B cell (primary cell): Measurements from ENCODE around the gene FAM174C. TPM values are rescaled to one million over a fixed set of nuclear protein-coding genes. Genes with fewer than 3 reads are reported as not detected.

Source experiments
- ATAC-seq: fragments of 200-7000 bp; cut with Tn5 transposase; one replicate; pipeline ENCODE4 v1.10.0; 2021; ENCODE audit warnings: low read depth, mild to moderate bottlenecking, moderate number of reproducible peaks, moderate library complexity
- CTCF ChIA-PET: fragments of 350-600 bp; sonication (Branson Sonifier 250); formaldehyde crosslinking; loops from one replicate; lab custom pipeline; 2021; ENCODE audit warnings: antibody characterized with exemption, inconsistent platforms; lab: Charles Lee
- POLR2A ChIA-PET: fragments of 350-600 bp; sonication (Branson Sonifier 250); formaldehyde crosslinking; loops from one replicate; lab custom pipeline; 2021; ENCODE audit warnings: antibody characterized with exemption; lab: Charles Lee
- DNase-seq: peaks from one replicate; pipeline ENCODE4 v3.0.0; 2013
- H2AFZ ChIP-seq: 2 replicates; pipeline ENCODE4 v1.6.1; 2012; ENCODE audit warnings: mild to moderate bottlenecking, low read depth, low read length; ENCODE audit not compliant: insufficient read depth, poor library complexity, severe bottlenecking
- H3K27ac ChIP-seq, 2 donors: 1 replicate in 1 of 2; 2 replicates in 1 of 2; pipeline ENCODE4 v1.5.1; 2012 to 2013; ENCODE audit warnings: low read length in 2 of 2, mild to moderate bottlenecking in 2 of 2, moderate library complexity in 1 of 2
- H3K27me3 ChIP-seq, 4 experiments: fragments of 200-600 bp in 1 of 4; sonication (generic) in 1 of 4; replicated peaks in 1 of 4; 1 replicate in 2 of 4; 2 replicates in 2 of 4; pipeline versions ENCODE4 v1.6.1 to v1.7.0; 2013 to 2016; ENCODE audit warnings: low read length in 3 of 4, mild to moderate bottlenecking in 2 of 4, mixed read lengths in 1 of 4, moderate library complexity in 1 of 4; ENCODE audit not compliant: insufficient read depth in 4 of 4, control insufficient read depth in 3 of 4; ENCODE audit errors: control extremely low read depth in 1 of 4
- H3K36me3 ChIP-seq, 2 experiments: replicated peaks in 1 of 2; 1 replicate in 1 of 2; 2 replicates in 1 of 2; pipeline versions ENCODE4 v1.6.1 to v1.7.1; 2013; ENCODE audit warnings: low read length in 1 of 2; ENCODE audit not compliant: insufficient read depth in 2 of 2, control insufficient read depth in 1 of 2; ENCODE audit errors: control extremely low read depth in 1 of 2, extremely low read depth in 1 of 2
- H3K4me1 ChIP-seq, 2 donors: fragments of 200-600 bp in 1 of 2; sonication (generic) in 1 of 2; 1 replicate in 1 of 2; 2 replicates in 1 of 2; pipeline versions ENCODE4 v1.5.1 to v1.6.1; 2013 to 2017; ENCODE audit warnings: low read length in 2 of 2; ENCODE audit not compliant: control insufficient read depth in 2 of 2, insufficient read depth in 2 of 2
- H3K4me2 ChIP-seq: replicated peaks from 2 replicates; pipeline ENCODE3; 2012; ENCODE audit warnings: mild to moderate bottlenecking, low read depth, low read length; ENCODE audit not compliant: poor library complexity, severe bottlenecking
- H3K4me3 ChIP-seq, 5 experiments: fragments of 200-600 bp in 1 of 5; sonication (generic) in 1 of 5; 1 replicate in 3 of 5; 2 replicates in 2 of 5; pipeline versions ENCODE4 v1.5.1 to v1.7.0; 2011 to 2016; ENCODE audit warnings: low read length in 4 of 5, mild to moderate bottlenecking in 4 of 5, low read depth in 2 of 5, control low read depth in 1 of 5, moderate library complexity in 1 of 5; ENCODE audit not compliant: insufficient read depth in 1 of 5; ENCODE audit errors: control extremely low read depth in 1 of 5, extremely low read depth in 1 of 5
- H3K79me2 ChIP-seq: fragments of 200-600 bp; sonication (generic); one replicate; pipeline ENCODE4 v1.6.0; 2016; ENCODE audit warnings: low read length; ENCODE audit not compliant: control insufficient read depth, insufficient read depth
- H3K9ac ChIP-seq: fragments of 200-600 bp; sonication (generic); 2 replicates; pipeline ENCODE4 v1.6.1; 2017; ENCODE audit warnings: mild to moderate bottlenecking, low read length, moderate library complexity
- H3K9me3 ChIP-seq, 3 donors: one replicate each; pipeline versions ENCODE4 v1.6.1 to v1.7.1; 2013; ENCODE audit warnings: low read length in 2 of 3; ENCODE audit not compliant: control insufficient read depth in 2 of 3, insufficient read depth in 1 of 3; ENCODE audit errors: control extremely low read depth in 1 of 3
- H4K20me1 ChIP-seq: 2 replicates; pipeline ENCODE4 v1.6.0; 2012; ENCODE audit warnings: mild to moderate bottlenecking, low read length; ENCODE audit not compliant: insufficient read depth, control insufficient read depth, poor library complexity, severe bottlenecking
- H3K27ac Mint-ChIP-seq: one replicate; pipeline ENCODE4 v1.8.0; 2021; ENCODE audit warnings: mixed read lengths
- H3K27me3 Mint-ChIP-seq: one replicate; pipeline ENCODE4 v1.8.0; 2021; ENCODE audit warnings: mixed read lengths
- H3K4me1 Mint-ChIP-seq: one replicate; pipeline ENCODE4 v1.8.0; 2021; ENCODE audit warnings: mixed read lengths
- H3K4me3 Mint-ChIP-seq: one replicate; pipeline ENCODE4 v1.8.0; 2021; ENCODE audit warnings: mixed read lengths
- H3K9me3 Mint-ChIP-seq: one replicate; pipeline ENCODE4 v1.8.0; 2022; ENCODE audit warnings: mixed read lengths; ENCODE audit not compliant: insufficient read depth
- EZH2 ChIP-seq: IDR thresholded peaks from 2 replicates; pipeline ENCODE4 v1.6.1; 2012; ENCODE audit warnings: borderline replicate concordance, low read depth, mild to moderate bottlenecking, moderate library complexity, low read length; ENCODE audit not compliant: insufficient read depth, poor library complexity, severe bottlenecking
- WGBS: methylation state at CpG from one replicate; pipeline ENCODE4 v1.1.5; 2013; ENCODE audit warnings: missing lambda C conversion rate; ENCODE audit not compliant: insufficient coverage; 5-methylcytosine and 5-hydroxymethylcytosine counted together
- intact Hi-C: fragments of 100-400 bp; cut with micrococcal nuclease; formaldehyde crosslinking; loops from one replicate; pipeline ENCODE4 v1.10.0; 2022
- polyA plus RNA-seq: library from polyadenylated mRNA; depleted of rRNA; stranded (reverse); fragments of >200 nt; gene quantifications from 2 replicates; pipeline ENCODE4 v1.2.3, GENCODE V29; 2012
- total RNA-seq, 2 donors: library from RNA; stranded (reverse); fragments of 120-200 nt in 1 of 2; gene quantifications; 1 replicate in 1 of 2; 2 replicates in 1 of 2; pipeline versions ENCODE4 v1.2.3 to v1.2.4, GENCODE V29; 2013 to 2022
- TF ChIP-seq, protein P1 (sequence below): fragments of 200-600 bp; IDR thresholded peaks from one replicate; pipeline ENCODE4 v1.8.0; 2022; ENCODE audit warnings: antibody characterized with exemption, mild to moderate bottlenecking

The FAM174C gene
- total and polyA plus RNA-seq, 2 donors (not counting 1 experiment from before 2014, with no cell fraction given) = 41.1 to 70.6 TPM

DNA sequence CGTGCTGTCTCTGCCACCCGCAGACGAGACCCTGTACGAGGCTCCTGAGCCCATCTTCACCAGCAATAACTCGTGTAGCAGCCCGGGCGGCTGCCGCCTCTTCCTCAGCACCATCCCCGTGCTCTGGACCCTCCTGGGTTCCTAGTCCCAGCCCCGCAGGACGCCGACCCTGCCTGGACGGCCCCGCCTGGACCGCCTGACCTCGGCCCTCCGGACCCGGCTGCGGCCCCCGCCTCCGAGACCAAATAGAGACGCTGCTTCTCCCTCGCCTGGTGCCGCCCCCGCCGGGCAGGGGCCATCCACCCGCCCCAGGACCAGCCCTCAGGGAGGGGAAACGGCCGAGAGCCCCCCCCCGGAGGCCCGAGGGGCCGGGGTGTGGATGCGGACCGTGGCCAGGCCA, 24.5 kb downstream of the FAM174C start:
- intact Hi-C loops = no loop called here
- whole genome bisulfite sequencing = 90% methylated on average over 25 of the region's 34 CpGs
- Mint-ChIP-seq H3K27me3 (peaks cover 11% of the 10 kb centered on the region), H3K4me1 (peaks cover 5% of the 10 kb centered on the region), H3K4me3 (no peak overlapping the region), H3K27ac (no peak overlapping the region), H3K9me3 (no peaks in the 10 kb centered on the region)
- Histone ChIP-seq H4K20me1 (no peaks in the 10 kb centered on the region), H3K27ac (no peak overlapping the region), H3K27me3 (peaks cover 0 to 15% (median 3%) of the 10 kb centered on the region in 4 experiments), H3K4me3 (no peak overlapping the region), H3K4me1 (peaks cover 8 to 9% of the 10 kb centered on the region in 2 donors), H3K36me3 (no peaks in the 10 kb centered on the region), H3K4me2 (no peak overlapping the region), H3K79me2 (no peaks in the 10 kb centered on the region), H2AFZ (no peak overlapping the region), H3K9me3 (peaks cover 0 to 9% (median 0%) of the 10 kb centered on the region in 3 donors), H3K9ac (no peak overlapping the region)
- DNase-seq (no peak), ATAC-seq (no peak)
- ChIA-PET POLR2A (no interaction called here), CTCF (no interaction called here)
- TF ChIP-seq, protein P1, sequence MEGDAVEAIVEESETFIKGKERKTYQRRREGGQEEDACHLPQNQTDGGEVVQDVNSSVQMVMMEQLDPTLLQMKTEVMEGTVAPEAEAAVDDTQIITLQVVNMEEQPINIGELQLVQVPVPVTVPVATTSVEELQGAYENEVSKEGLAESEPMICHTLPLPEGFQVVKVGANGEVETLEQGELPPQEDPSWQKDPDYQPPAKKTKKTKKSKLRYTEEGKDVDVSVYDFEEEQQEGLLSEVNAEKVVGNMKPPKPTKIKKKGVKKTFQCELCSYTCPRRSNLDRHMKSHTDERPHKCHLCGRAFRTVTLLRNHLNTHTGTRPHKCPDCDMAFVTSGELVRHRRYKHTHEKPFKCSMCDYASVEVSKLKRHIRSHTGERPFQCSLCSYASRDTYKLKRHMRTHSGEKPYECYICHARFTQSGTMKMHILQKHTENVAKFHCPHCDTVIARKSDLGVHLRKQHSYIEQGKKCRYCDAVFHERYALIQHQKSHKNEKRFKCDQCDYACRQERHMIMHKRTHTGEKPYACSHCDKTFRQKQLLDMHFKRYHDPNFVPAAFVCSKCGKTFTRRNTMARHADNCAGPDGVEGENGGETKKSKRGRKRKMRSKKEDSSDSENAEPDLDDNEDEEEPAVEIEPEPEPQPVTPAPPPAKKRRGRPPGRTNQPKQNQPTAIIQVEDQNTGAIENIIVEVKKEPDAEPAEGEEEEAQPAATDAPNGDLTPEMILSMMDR = no peak
- TF ChIP-seq EZH2 = no peak

DNA sequence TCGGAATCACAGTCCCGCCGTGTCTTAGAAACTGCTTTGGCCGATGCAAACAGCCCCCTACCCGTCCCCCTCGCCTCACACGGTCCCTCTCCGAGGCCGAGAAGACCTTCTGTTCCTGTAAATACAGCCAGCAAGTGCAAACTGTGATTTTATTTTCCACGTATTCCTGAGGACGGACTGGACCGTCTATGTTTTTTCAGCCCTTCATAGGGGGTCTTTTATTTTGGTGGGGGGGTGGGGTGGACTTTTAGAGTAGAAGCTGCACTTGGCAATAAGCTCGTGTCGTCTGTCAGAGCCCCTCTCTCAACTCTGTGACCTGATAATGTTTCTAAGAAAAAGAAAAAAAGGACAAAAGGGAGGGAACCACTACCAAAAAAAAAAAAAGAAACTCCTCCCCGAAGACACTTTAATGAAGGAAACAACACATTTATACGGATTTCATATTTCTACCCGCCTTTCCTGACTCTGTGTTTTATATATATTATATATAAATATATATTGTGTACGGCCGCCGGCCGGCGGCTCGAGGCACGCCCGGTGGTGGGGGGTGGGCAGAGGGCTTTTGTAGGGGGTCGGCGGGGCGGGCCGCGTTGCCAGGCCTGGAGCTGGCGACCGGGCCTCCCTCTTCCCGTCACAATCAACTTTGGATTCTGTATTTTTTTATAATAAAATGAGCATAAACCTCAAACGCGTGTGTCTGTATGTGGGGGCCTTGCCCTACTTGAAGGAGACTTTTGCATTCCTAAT, 25.6 kb downstream of the FAM174C start:
- Mint-ChIP-seq H3K27me3 (peaks cover 10% of the 10 kb centered on the region), H3K4me1 (peaks cover 5% of the 10 kb centered on the region), H3K4me3 (no peak overlapping the region), H3K9me3 (no peaks in the 10 kb centered on the region), H3K27ac (no peak overlapping the region)
- Histone ChIP-seq H4K20me1 (no peaks in the 10 kb centered on the region), H3K9me3 (peaks cover 0 to 6% (median 0%) of the 10 kb centered on the region in 3 donors), H3K27me3 (peaks cover 0 to 7% (median 0%) of the 10 kb centered on the region in 4 experiments), H3K4me3 (no peak overlapping the region), H3K9ac (no peak overlapping the region), H2AFZ (no peak overlapping the region), H3K36me3 (no peaks in the 10 kb centered on the region), H3K27ac (no peak overlapping the region), H3K79me2 (no peaks in the 10 kb centered on the region), H3K4me2 (no peak overlapping the region), H3K4me1 (no peaks in the 10 kb centered on the region)
- intact Hi-C loops = no loop called here
- ChIA-PET POLR2A (no interaction called here), CTCF (interaction anchor here (1.0 kb wide), 1 partner anchor 27 kb away, joined by 3 read pairs; no protein-coding TSS in a partner anchor)
- DNase-seq = no peak
- WGBS = 90% methylated on average over 12 of the region's 35 CpGs
- ATAC-seq = no peak
- TF ChIP-seq EZH2 = no peak
- TF ChIP-seq, protein P1 = no peak
